Muscle layer of duodenum (tissue), 2 donors: ENCODE data around the gene DNAJA1.
A peak's percentile ranks its signal among the peaks of the same experiment; 100 is the strongest.
"Not testable (repeated sequence)": the region's sequence is repeated elsewhere in the genome, so short reads cannot be mapped to it uniquely, and the experiment has no call there.

ENCODE experiments used
- H3K27ac ChIP-seq: one replicate; pipeline ENCODE4 v1.7.0; 2013; ENCODE audit warnings: mild to moderate bottlenecking, low read length
- H3K27me3 ChIP-seq: one replicate; pipeline ENCODE4 v1.7.0; 2013; ENCODE audit warnings: low read depth, mild to moderate bottlenecking, control low read depth, low read length
- H3K36me3 ChIP-seq, 2 donors: one replicate each; pipeline ENCODE4 v1.7.0; 2013; ENCODE audit warnings: low read length in 2 of 2, control low read depth in 1 of 2, mild to moderate bottlenecking in 1 of 2; ENCODE audit not compliant: insufficient read depth in 2 of 2, control insufficient read depth in 1 of 2
- H3K4me1 ChIP-seq, 2 donors: one replicate each; pipeline ENCODE4 v1.7.0; 2013; ENCODE audit warnings: low read length in 2 of 2, mild to moderate bottlenecking in 2 of 2, control low read depth in 1 of 2, moderate library complexity in 1 of 2; ENCODE audit not compliant: insufficient read depth in 2 of 2, control insufficient read depth in 1 of 2
- H3K4me3 ChIP-seq, 2 donors: one replicate each; pipeline ENCODE4 v1.7.0; 2013; ENCODE audit warnings: low read length in 2 of 2, low read depth in 1 of 2, mild to moderate bottlenecking in 1 of 2
- H3K9me3 ChIP-seq, 2 donors: one replicate each; pipeline ENCODE4 v1.7.0; 2013; ENCODE audit warnings: low read length in 2 of 2, control low read depth in 1 of 2, mild to moderate bottlenecking in 1 of 2; ENCODE audit not compliant: control insufficient read depth in 1 of 2
- donor health status: healthy.

The DNAJA1 gene

DNA sequence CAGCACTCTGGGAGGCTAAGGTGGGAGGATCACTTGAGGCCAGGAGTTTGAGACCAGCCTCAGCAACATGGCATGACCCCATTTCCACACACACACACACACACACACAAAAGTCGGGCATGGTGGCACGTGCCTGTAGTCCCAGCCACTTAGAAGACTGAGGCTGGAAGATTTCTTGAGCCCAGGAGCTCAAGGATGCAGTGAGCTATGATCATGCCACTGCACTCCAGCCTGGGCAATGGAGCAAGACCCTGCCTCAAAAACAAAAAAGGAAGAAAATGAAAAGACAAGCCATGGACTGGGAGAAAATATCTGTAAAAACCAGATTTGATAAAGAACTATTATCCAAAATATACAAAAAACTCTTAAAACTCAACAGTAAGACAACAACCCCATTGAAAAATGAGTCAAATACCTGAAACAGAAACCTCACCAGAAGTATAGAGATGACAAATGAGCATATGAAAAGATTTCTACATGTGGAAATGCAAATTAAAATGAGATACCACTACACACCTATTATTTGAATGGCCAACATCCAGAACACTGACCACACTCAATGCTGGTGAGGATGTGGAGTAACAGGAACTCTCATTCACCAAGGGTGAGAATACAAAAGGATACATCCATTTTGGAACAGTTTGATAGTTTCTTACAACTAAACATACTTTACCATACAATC is 24.7 kb downstream of the DNAJA1 start:
- no peaks in the 10 kb centered on the region for H3K27me3 ChIP-seq
- peaks cover 27 to 57% of the 10 kb centered on the region in 2 donors for H3K36me3 ChIP-seq

DNA sequence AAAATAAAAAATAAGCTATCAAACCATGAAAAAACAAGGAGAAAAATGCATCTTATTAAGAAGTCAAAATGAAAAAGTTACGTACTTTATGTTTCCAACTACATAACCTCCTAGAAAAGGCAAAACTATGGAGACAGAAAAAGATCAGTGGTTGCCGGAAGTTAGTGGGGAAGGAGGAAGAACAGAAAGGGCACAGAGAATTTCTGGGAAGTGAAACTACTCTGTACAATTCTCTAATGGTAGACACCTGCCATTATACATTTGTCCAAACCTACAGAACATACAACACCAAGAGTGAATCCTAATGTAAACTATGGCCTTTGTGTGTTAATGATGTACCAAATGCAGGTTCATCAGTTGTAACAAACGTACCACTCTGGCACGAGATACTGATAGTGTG is 26.1 kb downstream of the DNAJA1 start:
- no peak overlapping the region for H3K27ac ChIP-seq
- H3K9me3 ChIP-seq = no peaks in the 10 kb centered on the region
- no peaks in the 10 kb centered on the region for H3K4me1 ChIP-seq
- no peaks in the 10 kb centered on the region for H3K27me3 ChIP-seq
- no peak overlapping the region for H3K4me3 ChIP-seq
- H3K36me3 ChIP-seq = peaks cover 31 to 62% of the 10 kb centered on the region in 2 donors

More for the DNA sequence above, 24.7 kb downstream of the DNAJA1 start:
- Histone ChIP-seq H3K27ac (no peak overlapping the region), H3K4me1 (no peaks in the 10 kb centered on the region), H3K9me3 (no peaks in the 10 kb centered on the region), H3K4me3 (no peak overlapping the region)

DNA sequence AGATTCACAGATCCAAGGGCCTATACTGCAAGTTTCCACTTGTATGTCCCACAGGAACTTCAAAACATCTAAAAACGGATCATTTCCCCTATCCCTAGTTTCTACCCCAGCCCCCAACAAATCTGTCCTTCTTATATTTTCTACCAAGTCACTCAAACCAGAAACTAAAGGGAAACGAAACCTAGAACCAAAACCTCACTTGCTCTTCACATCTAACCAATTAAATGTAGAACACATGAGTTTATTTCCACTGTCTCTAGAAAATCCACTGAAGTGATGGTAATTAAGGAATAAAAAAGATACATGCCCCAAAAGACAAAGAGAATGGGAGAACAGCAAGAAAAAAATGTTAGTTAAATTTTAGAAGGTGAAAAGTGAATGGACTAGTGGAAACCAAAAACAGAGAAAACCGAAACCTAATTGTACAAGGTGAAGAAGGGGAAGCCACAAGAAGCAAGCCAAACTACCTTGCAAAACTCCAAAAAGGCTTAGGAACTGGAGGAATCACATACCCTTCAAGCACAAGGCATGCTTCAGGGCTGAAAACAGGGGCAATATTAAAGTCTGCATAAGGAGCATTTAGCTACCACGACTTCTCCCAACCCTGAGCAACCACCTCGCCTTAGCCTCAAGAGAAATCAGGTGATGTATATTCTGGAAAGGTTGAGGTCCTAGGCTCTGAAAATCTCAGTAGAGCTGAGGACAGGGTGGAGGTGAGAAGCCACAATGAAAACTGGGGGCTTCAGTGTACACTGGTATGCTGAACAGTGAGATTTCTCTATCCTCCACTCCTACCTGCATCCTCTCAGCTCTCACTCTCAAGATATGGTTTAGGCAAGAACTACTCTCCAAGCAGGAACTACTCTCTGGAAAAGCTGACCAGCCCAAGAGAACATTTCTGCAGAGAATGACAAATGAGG is 40.3 kb downstream of the DNAJA1 start:
- no peak overlapping the region for H3K27ac ChIP-seq
- no peak overlapping the region for H3K4me3 ChIP-seq
- no peaks in the 10 kb centered on the region for H3K27me3 ChIP-seq
- no peaks in the 10 kb centered on the region for H3K4me1 ChIP-seq
- H3K9me3 ChIP-seq = no peaks in the 10 kb centered on the region
- peaks cover 48 to 77% of the 10 kb centered on the region in 2 donors for H3K36me3 ChIP-seq

DNA sequence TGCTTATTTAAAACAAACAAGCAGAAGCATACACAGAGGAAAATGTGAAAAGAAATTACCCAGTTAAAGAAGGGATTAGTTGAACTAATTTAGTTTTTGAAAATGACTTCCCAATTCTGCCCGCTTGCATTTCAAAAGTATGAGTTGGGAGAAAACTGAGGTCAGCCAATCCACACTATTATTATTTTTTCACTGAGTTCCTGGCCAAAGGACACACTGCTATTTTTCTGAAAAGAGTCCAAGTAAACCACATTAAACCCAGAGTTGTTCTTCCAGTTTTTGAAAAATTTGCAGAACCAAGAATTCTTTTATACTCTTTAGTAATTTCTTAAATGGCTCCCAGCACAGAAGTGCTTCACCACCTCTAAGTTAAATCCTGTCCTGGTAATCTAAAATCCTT is 43.9 kb downstream of the DNAJA1 start:
- H3K4me3 ChIP-seq = no peak overlapping the region
- H3K4me1 ChIP-seq = no peaks in the 10 kb centered on the region
- H3K27me3 ChIP-seq = no peaks in the 10 kb centered on the region
- H3K27ac ChIP-seq = no peak overlapping the region
- peaks cover 39 to 76% of the 10 kb centered on the region in 2 donors for H3K36me3 ChIP-seq
- H3K9me3 ChIP-seq = no peaks in the 10 kb centered on the region

DNA sequence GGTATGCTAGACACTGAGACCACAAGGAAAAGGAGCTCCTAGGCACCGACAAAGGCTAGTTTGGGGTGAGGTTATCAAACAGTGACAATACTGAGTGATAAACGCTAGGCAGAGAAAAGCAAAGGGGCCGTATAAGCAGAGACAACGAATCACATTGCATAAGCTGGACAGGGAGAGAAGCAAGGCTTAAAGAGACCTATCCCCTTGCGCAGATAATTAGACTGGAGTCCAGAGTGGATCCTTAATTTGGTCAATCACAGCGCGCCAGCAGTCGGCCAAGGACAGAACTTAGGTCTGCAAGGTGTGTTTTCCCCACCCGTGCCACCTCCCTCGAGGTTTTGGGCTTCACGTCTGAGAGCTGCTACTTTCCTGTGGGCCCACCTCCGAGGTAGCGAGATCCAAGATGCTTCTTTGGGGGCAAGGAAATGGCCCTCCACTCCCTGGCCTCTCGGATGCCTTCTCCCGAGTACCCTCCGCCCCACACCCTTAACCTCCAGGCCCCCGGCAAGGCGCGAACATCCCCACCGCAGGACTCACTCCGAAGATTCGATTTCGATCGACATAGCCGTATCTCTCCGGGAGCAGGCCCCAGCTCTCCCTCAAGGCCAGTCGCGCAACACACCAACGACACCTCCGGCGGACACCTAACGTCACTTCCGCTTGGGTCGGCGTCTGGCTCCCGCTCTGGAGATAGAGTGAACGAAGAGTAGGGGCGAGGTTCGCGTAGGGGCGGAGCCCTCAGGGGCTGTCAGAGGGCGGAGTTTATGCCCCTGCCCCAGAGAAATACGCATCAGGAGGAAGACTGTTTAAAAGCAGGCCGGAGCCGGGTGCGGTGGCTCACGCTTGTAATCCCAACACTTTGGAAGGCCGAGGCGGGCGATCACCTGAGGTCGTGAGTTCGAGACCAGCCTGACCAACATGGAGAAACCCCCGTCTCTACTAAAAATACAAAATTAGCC is 51.3 kb downstream of the DNAJA1 start, which contains the start of gene SMU1:
Gene SMU1, minus strand, starts transcription at position 629 of the 959 bp plus-strand sequence. Its CDS starts 66 bp downstream, at position 563.
- H3K9me3 ChIP-seq = no peaks in the 10 kb centered on the region
- peaks cover 5 to 20% of the 10 kb centered on the region in 2 donors for H3K4me1 ChIP-seq
- no peaks in the 10 kb centered on the region for H3K27me3 ChIP-seq

DNA sequence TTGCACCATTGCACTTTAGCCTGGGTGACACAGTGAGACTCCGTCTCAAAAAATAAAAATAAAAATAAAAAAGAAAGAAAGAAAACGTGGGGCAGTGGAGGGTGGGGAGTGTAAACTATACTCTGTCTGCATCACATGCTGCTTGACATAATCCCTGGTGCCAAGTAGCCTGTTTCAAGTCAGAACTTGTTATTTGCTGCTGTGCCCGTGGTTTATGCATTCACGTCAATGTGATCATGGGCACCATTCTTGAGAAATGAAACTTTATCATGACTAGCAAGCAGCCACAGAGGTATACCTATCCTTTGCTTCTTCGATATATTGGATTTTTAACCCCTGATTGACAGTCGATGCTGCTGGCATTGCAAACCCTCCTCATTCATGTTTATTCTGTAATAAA is 55.5 kb downstream of the DNAJA1 start:
- no peaks in the 10 kb centered on the region for H3K9me3 ChIP-seq
- peak overlapping the region; percentile 7 for H3K27ac ChIP-seq
- H3K4me3 ChIP-seq = no peak overlapping the region
- peaks cover 5 to 10% of the 10 kb centered on the region in 2 donors for H3K4me1 ChIP-seq
- H3K36me3 ChIP-seq = no peaks in the 10 kb centered on the region
- no peaks in the 10 kb centered on the region for H3K27me3 ChIP-seq

More for the DNA sequence above, 51.3 kb downstream of the DNAJA1 start, which contains the start of gene SMU1:
- H3K27ac ChIP-seq = peak within 1 kb of the TSS; percentile 97
- peaks cover 12 to 27% of the 10 kb centered on the region in 2 donors for H3K36me3 ChIP-seq
- peak within 1 kb of the TSS; percentile 75 to 88 for H3K4me3 ChIP-seq

DNA sequence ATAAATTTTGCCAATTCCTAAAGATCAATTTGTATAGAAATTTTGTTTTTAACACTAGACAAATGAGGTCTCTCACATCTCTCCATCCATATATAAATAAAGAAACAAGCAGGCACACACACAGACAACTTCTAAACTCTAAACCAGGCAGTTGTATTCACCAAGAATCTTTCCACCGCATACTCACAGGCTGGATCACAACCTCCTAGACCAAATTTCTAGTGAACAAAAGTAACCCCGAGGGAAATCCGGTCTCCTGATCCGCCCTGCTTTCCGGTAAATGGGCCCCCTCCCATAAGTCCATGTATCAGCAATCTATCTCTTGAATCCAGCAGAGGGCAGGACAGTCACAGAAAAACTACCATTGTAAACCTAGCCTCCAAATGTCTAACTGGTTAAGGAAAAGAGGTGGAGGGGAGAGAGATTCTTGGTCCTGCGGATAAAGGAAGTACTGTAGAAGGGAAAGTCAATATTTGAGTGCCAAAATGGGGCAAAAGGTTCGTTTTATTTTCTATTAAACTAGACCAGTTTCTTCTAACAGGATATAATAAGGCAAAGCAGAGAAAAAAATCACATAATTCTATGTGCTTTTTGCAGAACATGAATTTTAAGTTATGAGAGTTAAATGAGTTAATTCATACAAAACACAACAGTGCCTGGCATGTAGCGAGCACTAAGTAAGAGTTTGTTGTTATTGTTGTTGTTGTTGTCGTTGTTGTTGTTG is 56.2 kb downstream of the DNAJA1 start:
- Histone ChIP-seq H3K9me3 (no peaks in the 10 kb centered on the region), H3K27me3 (no peaks in the 10 kb centered on the region), H3K36me3 (no peaks in the 10 kb centered on the region), H3K27ac (peak overlapping the region; percentile 7), H3K4me3 (peak overlapping the region in 1 of 2 donors; percentile 26), H3K4me1 (peaks cover 5 to 6% of the 10 kb centered on the region in 2 donors)

DNA sequence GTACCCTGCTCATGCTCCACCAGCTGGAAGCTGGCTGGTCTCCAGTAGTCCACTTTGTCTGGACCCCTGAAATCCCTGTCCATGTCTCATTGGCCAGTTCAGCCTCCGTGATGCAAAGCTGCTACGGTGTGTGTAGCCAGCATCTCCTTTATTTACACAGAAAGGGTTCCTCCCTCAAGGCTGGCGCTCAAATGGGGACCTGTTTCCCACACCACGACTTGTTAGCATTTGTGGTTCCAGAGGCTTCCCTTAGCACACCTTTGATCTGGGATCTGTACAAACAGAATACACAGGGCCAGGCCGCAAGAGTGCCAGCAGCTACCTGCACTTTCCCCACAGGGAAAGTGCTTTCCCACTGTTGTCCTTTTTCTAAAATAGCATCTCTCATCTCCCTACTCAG is 57.1 kb downstream of the DNAJA1 start:
- no peaks in the 10 kb centered on the region for H3K36me3 ChIP-seq
- peaks cover 5 to 6% of the 10 kb centered on the region in 2 donors for H3K4me1 ChIP-seq
- H3K9me3 ChIP-seq = no peaks in the 10 kb centered on the region
- H3K27ac ChIP-seq = no peak overlapping the region
- H3K27me3 ChIP-seq = no peaks in the 10 kb centered on the region
- H3K4me3 ChIP-seq = no peak overlapping the region

DNA sequence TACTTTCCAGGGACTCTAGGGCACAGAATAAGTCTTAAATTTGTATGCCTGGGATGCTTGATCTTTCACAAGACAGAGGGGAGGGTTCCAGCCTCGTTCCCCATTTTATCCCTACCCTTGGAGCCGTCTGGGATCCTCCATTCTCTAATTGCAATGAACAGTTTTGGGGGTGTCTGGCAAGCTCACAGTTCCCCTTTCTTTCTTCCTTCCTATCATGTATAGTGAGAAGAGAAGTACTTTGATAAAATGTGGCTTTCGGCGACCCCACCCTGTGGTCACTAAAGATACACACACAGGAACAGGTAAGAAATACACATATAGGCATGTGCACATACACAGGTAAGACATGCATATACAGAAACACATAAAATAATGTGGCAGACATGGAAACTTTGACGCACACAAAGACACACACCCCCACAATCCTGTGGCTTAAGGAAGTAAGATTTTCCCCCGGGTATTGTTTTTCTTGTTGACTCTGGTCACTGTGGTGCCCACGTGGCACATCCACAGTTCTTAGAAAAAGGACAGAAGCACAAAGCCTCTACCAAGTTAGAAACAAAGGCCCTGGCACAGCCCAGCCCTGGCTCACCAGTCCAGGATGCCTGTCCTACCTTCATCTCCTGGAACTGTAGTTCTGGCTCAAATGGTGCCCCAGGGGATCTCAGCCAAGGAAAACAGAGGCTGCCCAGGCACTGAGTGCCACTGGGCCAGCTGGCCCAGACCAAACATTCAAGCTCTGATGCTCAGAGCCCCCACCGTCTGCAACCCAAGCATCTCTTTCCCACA is 57.7 kb downstream of the DNAJA1 start:
- H3K4me1 ChIP-seq = peaks cover 5 to 6% of the 10 kb centered on the region in 2 donors
- H3K27me3 ChIP-seq = no peaks in the 10 kb centered on the region
- no peaks in the 10 kb centered on the region for H3K36me3 ChIP-seq
- no peak overlapping the region for H3K4me3 ChIP-seq
- no peak overlapping the region for H3K27ac ChIP-seq
- no peaks in the 10 kb centered on the region for H3K9me3 ChIP-seq

DNA sequence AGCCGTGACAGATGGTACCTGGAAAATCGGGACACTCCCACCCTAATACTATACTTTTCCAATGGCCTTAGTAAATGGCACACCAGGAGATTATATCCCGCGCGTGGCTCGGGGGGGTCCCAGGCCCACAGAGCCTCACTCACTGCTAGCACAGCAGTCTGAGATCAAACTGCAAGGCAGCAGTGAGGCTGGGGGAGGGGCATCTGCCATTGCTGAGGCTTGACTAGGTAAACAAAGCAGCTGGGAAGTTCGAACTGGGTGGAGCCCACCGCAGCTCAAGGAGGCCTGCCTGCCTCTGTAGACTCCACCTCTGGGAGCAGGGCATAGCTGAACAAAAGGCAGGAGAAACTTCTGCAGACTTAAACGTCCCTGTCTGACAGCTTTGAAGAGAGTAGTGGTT is 60.6 kb downstream of the DNAJA1 start:
- H3K36me3 ChIP-seq, H3K9me3 ChIP-seq, H3K4me1 ChIP-seq, H3K4me3 ChIP-seq, H3K27me3 ChIP-seq, H3K27ac ChIP-seq: not testable (repeated sequence)
